Measurements from ENCODE around the gene KCNJ4.

- TF ChIP-seq, protein P1, sequence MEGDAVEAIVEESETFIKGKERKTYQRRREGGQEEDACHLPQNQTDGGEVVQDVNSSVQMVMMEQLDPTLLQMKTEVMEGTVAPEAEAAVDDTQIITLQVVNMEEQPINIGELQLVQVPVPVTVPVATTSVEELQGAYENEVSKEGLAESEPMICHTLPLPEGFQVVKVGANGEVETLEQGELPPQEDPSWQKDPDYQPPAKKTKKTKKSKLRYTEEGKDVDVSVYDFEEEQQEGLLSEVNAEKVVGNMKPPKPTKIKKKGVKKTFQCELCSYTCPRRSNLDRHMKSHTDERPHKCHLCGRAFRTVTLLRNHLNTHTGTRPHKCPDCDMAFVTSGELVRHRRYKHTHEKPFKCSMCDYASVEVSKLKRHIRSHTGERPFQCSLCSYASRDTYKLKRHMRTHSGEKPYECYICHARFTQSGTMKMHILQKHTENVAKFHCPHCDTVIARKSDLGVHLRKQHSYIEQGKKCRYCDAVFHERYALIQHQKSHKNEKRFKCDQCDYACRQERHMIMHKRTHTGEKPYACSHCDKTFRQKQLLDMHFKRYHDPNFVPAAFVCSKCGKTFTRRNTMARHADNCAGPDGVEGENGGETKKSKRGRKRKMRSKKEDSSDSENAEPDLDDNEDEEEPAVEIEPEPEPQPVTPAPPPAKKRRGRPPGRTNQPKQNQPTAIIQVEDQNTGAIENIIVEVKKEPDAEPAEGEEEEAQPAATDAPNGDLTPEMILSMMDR (IDR thresholded peaks at IDR 0.05) = no peak
- no peak for TF ChIP-seq POLR2A (IDR thresholded peaks at IDR 0.05)
Measured at GRCh38 chr22:38490915-38491314, 35.9 kb upstream of the KCNJ4 start.

Data from thyroid gland (tissue), 4 donors.